K562 (cell line): ENCODE measurements around the gene TAF5L. TPM values are rescaled to one million over a fixed set of nuclear protein-coding genes. Genes with fewer than 3 reads are reported as not detected.
A peak's percentile ranks its signal among the peaks of the same experiment; 100 is the strongest.

Experiments
- ATAC-seq: fragments of 200-7000 bp; cut with Tn5 transposase; 3 replicates; pipeline ENCODE4 v1.9.1; 2020; ENCODE audit warnings: moderate library complexity
- BruUV-seq: library from RNA; stranded (reverse); fragments of 400-500 nt; replicated peaks from 2 replicates; lab custom pipeline; 2021; lab: Mats Ljungman, UMichigan
- CTCF ChIA-PET: fragments of 300-600 bp; formaldehyde crosslinking; extraction: SDS; loops from one replicate; lab custom pipeline; 2021; ENCODE audit warnings: low intra/inter-chr PET ratio; lab: Yijun Ruan, JAX
- POLR2A ChIA-PET: fragments of 300-600, 350-650 bp; sonication (Branson Sonifier 250); formaldehyde crosslinking; extraction: SDS; loops from one replicate; lab custom pipeline; 2021; ENCODE audit warnings: antibody characterized with exemption, inconsistent platforms; lab: Yijun Ruan, JAX
- DNase-seq, 4 experiments: peaks; one replicate each; pipeline versions ENCODE4 v3.0.0 to v3.0.0-alpha.2; 2011 to 2018; ENCODE audit warnings: low spot score in 3 of 4, mixed read lengths in 3 of 4; ENCODE audit errors: extremely low read depth in 1 of 4
- FAIRE-seq: peaks from 2 replicates; lab custom pipeline; 2011; peaks lifted over from hg19 to GRCh38; lab: Jason Lieb, UNC
- H2AFZ ChIP-seq: 2 replicates; pipeline ENCODE4 v1.6.0; 2011; ENCODE audit warnings: low read depth, low read length, control low read depth, inconsistent platforms
- H3K27ac ChIP-seq: fragments of 200-600 bp; 3 replicates; pipeline ENCODE4 v1.8.0; 2011; ENCODE audit warnings: low read depth, mild to moderate bottlenecking, control low read depth, inconsistent platforms, low read length, moderate library complexity, mixed read lengths; ENCODE audit errors: extremely low read depth
- H3K27me3 ChIP-seq, 2 experiments: fragments of 300-600 bp in 1 of 2; 2 replicates in 1 of 2; 3 replicates in 1 of 2; pipeline versions ENCODE4 v1.6.0 to v1.8.0; 2011; ENCODE audit warnings: inconsistent platforms in 2 of 2, low read length in 2 of 2, mild to moderate bottlenecking in 1 of 2, mixed read lengths in 1 of 2, moderate library complexity in 1 of 2; ENCODE audit not compliant: control insufficient read depth in 2 of 2, insufficient read depth in 2 of 2
- H3K36me3 ChIP-seq: fragments of 300-600 bp; 3 replicates; pipeline ENCODE4 v1.8.0; 2011; ENCODE audit warnings: mild to moderate bottlenecking, low read length, inconsistent platforms; ENCODE audit not compliant: control insufficient read depth, insufficient read depth
- H3K4me1 ChIP-seq, 2 experiments: fragments of 200-600 bp in 1 of 2; replicated peaks in 1 of 2; 2 replicates in 1 of 2; 3 replicates in 1 of 2; pipeline versions ENCODE4 v1.5.1 to v1.8.0; 2011; ENCODE audit warnings: inconsistent platforms in 2 of 2, low read length in 2 of 2, mild to moderate bottlenecking in 1 of 2, mixed read lengths in 1 of 2, moderate library complexity in 1 of 2; ENCODE audit not compliant: control insufficient read depth in 2 of 2, insufficient read depth in 2 of 2
- H3K4me2 ChIP-seq: 2 replicates; pipeline ENCODE4 v1.6.1; 2011; ENCODE audit warnings: low read length, control low read depth, inconsistent platforms, mixed read lengths; ENCODE audit not compliant: insufficient read depth
- H3K4me3 ChIP-seq: fragments of 200-600 bp; sonication (generic), shearing (Covaris generic); 2 replicates; pipeline ENCODE4 v1.5.1; 2016; ENCODE audit warnings: control low read depth, inconsistent platforms
- H3K79me2 ChIP-seq: fragments of 200-600 bp; 3 replicates; pipeline ENCODE4 v1.8.0; 2011; ENCODE audit warnings: low read length, inconsistent platforms; ENCODE audit not compliant: control insufficient read depth, insufficient read depth
- H3K9ac ChIP-seq, 2 experiments: 2 replicates each; pipeline versions ENCODE4 v1.6.0 to v1.6.1; 2011; ENCODE audit warnings: low read depth in 2 of 2, low read length in 2 of 2, control low read depth in 1 of 2, inconsistent platforms in 1 of 2, mild to moderate bottlenecking in 1 of 2, mixed read lengths in 1 of 2; ENCODE audit not compliant: insufficient read depth in 1 of 2
- H3K9me1 ChIP-seq: one replicate; pipeline ENCODE4 v1.6.0; 2011; ENCODE audit warnings: inconsistent platforms, mild to moderate bottlenecking, low read length, moderate library complexity; ENCODE audit not compliant: control insufficient read depth, insufficient read depth
- H3K9me3 ChIP-seq: replicated peaks from 2 replicates; pipeline ENCODE4 v1.5.1; 2011; ENCODE audit warnings: low read depth, low read length, inconsistent platforms; ENCODE audit not compliant: control insufficient read depth, insufficient read depth
- H4K20me1 ChIP-seq: replicated peaks from 2 replicates; pipeline ENCODE4 v1.6.1; 2011; ENCODE audit warnings: low read length, inconsistent platforms, mixed read lengths; ENCODE audit not compliant: control insufficient read depth, insufficient read depth
- CEBPB ChIP-seq: fragments of 450-650 bp; IDR thresholded peaks from 2 replicates; pipeline ENCODE4 v1.6.1; 2016; ENCODE audit warnings: missing genetic modification characterization, missing compliant biosample characterization
- EGR1 ChIP-seq: fragments of 450-650 bp; conservative IDR thresholded peaks from 2 replicates; pipeline ENCODE4 v1.6.1; 2017; ENCODE audit warnings: mild to moderate bottlenecking
- L3MBTL2 ChIP-seq: fragments of 450-650 bp; IDR thresholded peaks from 2 replicates; pipeline ENCODE4 v1.6.1; 2016; ENCODE audit warnings: mild to moderate bottlenecking, moderate library complexity
- TAF15 ChIP-seq: fragments of 200-400 bp; formaldehyde crosslinking; IDR thresholded peaks from 2 replicates; pipeline ENCODE4 v1.6.1; 2017; ENCODE audit warnings: mild to moderate bottlenecking, low read depth, low read length, moderate library complexity
- XRCC3 ChIP-seq: fragments of 450-650 bp; IDR thresholded peaks from 2 replicates; pipeline ENCODE4 v1.6.1; 2017; ENCODE audit warnings: mild to moderate bottlenecking, moderate library complexity
- WGBS: fragments of 100-300 bp; shearing (Covaris generic); methylation state at CpG from one replicate; pipeline ENCODE4 v1.1.6; 2016; ENCODE audit warnings: low coverage, mixed read lengths; ENCODE audit not compliant: insufficient coverage; ENCODE audit errors: missing lambda C conversion rate; 5-methylcytosine and 5-hydroxymethylcytosine counted together
- in situ Hi-C: fragments of 300-500 bp; cut with MboI; formaldehyde crosslinking; loops from 4 replicates; pipeline ENCODE4 v1.15.0; 2018; ENCODE audit warnings: inconsistent platforms, mixed read lengths
- intact Hi-C: fragments of 100-400 bp; cut with micrococcal nuclease; formaldehyde crosslinking; loops from 2 replicates; pipeline ENCODE4 v1.14.2; 2022
- polyA plus RNA-seq, 8 experiments: library from polyadenylated mRNA; depleted of rRNA in 4 of 8; stranded (reverse) in 5 of 8; unstranded in 3 of 8; fragments of >200 nt; fragmentation: Nextera tagmentation in 2 of 8; fragmentation: Illumina TruSeq in 1 of 8; extraction: Ambion mirVana in 2 of 8; extraction: Trizol in 1 of 8; gene quantifications; 2 replicates each; pipeline versions ENCODE4 v1.2.1 to v1.2.3, GENCODE V29; 2011 to 2014; ENCODE audit warnings: inconsistent platforms in 1 of 8, missing spikeins in 1 of 8
- total RNA-seq, 7 experiments: library from RNA; depleted of rRNA in 6 of 7; stranded (reverse); fragments of >200 nt in 6 of 7; fragmentation: Illumina TruSeq in 2 of 7; extraction: Trizol in 2 of 7; gene quantifications; 2 replicates each; pipeline versions ENCODE4 v1.2.1 to v1.2.3, GENCODE V29; 2011 to 2021; ENCODE audit warnings: low replicate concordance in 1 of 7

The TAF5L gene
- total and polyA plus RNA-seq, 9 of the 15 experiments (the other 6 are each of a cell fraction or from before 2014, with no cell fraction given): 2.2 to 34.2 (median 23.3) TPM

GRCh38 chr1:229570305-229570704 lies 55.6 kb downstream of the TAF5L start:
- no peak overlapping the region for H2AFZ ChIP-seq
- H3K9me3 ChIP-seq: no peaks in the 10 kb centered on the region
- POLR2A ChIA-PET: interaction anchor here (0.6 to 0.9 kb wide), 3 partner anchors 9 to 733 kb away, joined by 3 to 5 read pairs (median 4); no protein-coding TSS in a partner anchor
- no peaks in the 10 kb centered on the region; the same call in 1 of the 2 replicates for H4K20me1 ChIP-seq
- no peak for FAIRE-seq
- no TSS peak for BruUV-seq
- intact Hi-C loops: loop anchor here (5.0 kb wide), 1 partner anchor 52 kb away; no protein-coding TSS in a partner anchor
- WGBS: 30% methylated on average over 20 of the region's 20 CpGs
- peak overlapping the region in 1 of 2 experiments; percentile 68; a peak in 1 of 4 replicates for H3K9ac ChIP-seq
- H3K36me3 ChIP-seq: no peaks in the 10 kb centered on the region
- no peak overlapping the region for H3K27ac ChIP-seq
- CTCF ChIA-PET: no interaction called here
- no peaks in the 10 kb centered on the region for H3K79me2 ChIP-seq
- TF ChIP-seq XRCC3 (no peak), EGR1 (peak; percentile 44), TAF15 (no peak)
- no peak overlapping the region for H3K4me2 ChIP-seq
- no peaks in the 10 kb centered on the region for H3K9me1 ChIP-seq
- H3K4me1 ChIP-seq: peaks cover 0 to 7% of the 10 kb centered on the region in 2 experiments; a peak in 2 of 5 replicates
- in situ Hi-C loops: no loop called here
- peaks cover 2 to 13% of the 10 kb centered on the region in 2 experiments; a peak in 2 of 5 replicates for H3K27me3 ChIP-seq
- DNase-seq: no peak
- no peak for ATAC-seq
- no peak overlapping the region for H3K4me3 ChIP-seq

- Histone ChIP-seq H3K9me3 (no peaks in the 10 kb centered on the region), H3K4me1 (peaks cover 0 to 7% of the 10 kb centered on the region in 2 experiments; a peak in 3 of 5 replicates), H4K20me1 (no peaks in the 10 kb centered on the region), H3K27me3 (no peaks in the 10 kb centered on the region; a peak in 1 of 5 replicates), H2AFZ (peak overlapping the region; percentile 74), H3K4me2 (peak overlapping the region; percentile 20; the same call in 1 of the 2 replicates), H3K27ac (no peak overlapping the region), H3K9me1 (no peaks in the 10 kb centered on the region), H3K79me2 (no peaks in the 10 kb centered on the region), H3K4me3 (no peak overlapping the region), H3K9ac (no peak overlapping the region), H3K36me3 (no peaks in the 10 kb centered on the region)
- FAIRE-seq (no peak), DNase-seq (peak in 2 of 4 experiments; percentile 8 to 16), ATAC-seq (no peak)
- CTCF ChIA-PET: interaction anchor here (0.6 kb wide), 1 partner anchor 10 kb away, joined by 3 read pairs; no protein-coding TSS in a partner anchor
- WGBS: 25% methylated on average over 13 of the region's 13 CpGs
- POLR2A ChIA-PET: no interaction called here
- in situ Hi-C loops: no loop called here
- no TSS peak for BruUV-seq
- intact Hi-C loops: no loop called here
- peak; percentile 73 for TF ChIP-seq CEBPB (tag)
- 0 out of 2 replicates have a peak, but pooled peaks have one; percentile 15 for TF ChIP-seq L3MBTL2
Measured at GRCh38 chr1:229567109-229567868, 58.6 kb downstream of the TAF5L start.
